Astrocyte of the spinal cord (primary cell): Measurements from ENCODE around the gene ZC3H4.
A peak's percentile ranks its signal among the peaks of the same experiment; 100 is the strongest.

Experiments
- DNase-seq: peaks from one replicate; pipeline ENCODE4 v3.0.0; 2011; ENCODE audit warnings: low read depth, low spot score
- H3K4me3 ChIP-seq: 2 replicates; pipeline ENCODE4 v1.5.1; 2011; ENCODE audit warnings: low read depth, mild to moderate bottlenecking, low read length, moderate library complexity
- in situ Hi-C: cut with HindIII; loops from 2 replicates; pipeline ENCODE4 v1.10.0; 2017; ENCODE audit warnings: low sequenced_read_pairs
- TF ChIP-seq, protein P1 (sequence below): IDR thresholded peaks from 2 replicates; pipeline ENCODE4 v1.5.1; 2012; ENCODE audit warnings: low read depth, mild to moderate bottlenecking, low read length, inconsistent platforms

ZC3H4 gene

DNA sequence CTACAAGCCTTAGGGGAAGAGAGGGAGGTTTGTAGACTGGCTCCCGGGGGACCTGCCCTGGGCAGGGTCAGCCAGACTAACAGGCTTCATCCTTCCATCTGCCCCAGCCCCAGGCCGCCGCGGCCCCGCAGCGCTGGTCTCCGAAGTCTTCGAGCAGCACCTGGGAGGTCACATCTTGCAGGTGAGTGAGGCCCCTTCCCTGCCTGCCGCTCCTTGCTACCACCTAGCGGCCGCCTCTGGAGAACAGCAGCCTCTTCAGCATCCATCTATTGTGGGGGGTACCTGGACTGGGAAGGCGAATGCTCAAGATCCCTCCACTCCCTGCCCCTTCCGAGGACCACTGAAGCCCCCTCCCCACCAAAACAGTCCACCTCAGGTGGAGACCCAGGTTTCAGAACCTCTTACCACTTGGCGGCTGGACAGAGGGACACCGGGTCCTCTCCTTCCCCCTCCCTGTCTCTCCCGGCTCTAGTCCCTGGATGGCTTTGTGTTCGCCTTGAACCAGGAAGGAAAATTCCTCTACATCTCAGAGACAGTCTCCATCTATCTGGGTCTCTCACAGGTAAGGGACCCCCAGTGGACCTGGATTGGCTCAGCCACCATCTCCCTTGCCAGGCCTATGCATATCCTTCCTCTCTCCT is 81.3 kb downstream of the ZC3H4 start:
- in situ Hi-C loops: no loop called here
- no peak overlapping the region for H3K4me3 ChIP-seq
- TF ChIP-seq, protein P1, sequence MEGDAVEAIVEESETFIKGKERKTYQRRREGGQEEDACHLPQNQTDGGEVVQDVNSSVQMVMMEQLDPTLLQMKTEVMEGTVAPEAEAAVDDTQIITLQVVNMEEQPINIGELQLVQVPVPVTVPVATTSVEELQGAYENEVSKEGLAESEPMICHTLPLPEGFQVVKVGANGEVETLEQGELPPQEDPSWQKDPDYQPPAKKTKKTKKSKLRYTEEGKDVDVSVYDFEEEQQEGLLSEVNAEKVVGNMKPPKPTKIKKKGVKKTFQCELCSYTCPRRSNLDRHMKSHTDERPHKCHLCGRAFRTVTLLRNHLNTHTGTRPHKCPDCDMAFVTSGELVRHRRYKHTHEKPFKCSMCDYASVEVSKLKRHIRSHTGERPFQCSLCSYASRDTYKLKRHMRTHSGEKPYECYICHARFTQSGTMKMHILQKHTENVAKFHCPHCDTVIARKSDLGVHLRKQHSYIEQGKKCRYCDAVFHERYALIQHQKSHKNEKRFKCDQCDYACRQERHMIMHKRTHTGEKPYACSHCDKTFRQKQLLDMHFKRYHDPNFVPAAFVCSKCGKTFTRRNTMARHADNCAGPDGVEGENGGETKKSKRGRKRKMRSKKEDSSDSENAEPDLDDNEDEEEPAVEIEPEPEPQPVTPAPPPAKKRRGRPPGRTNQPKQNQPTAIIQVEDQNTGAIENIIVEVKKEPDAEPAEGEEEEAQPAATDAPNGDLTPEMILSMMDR: peak; percentile 97
- no peak for DNase-seq

DNA sequence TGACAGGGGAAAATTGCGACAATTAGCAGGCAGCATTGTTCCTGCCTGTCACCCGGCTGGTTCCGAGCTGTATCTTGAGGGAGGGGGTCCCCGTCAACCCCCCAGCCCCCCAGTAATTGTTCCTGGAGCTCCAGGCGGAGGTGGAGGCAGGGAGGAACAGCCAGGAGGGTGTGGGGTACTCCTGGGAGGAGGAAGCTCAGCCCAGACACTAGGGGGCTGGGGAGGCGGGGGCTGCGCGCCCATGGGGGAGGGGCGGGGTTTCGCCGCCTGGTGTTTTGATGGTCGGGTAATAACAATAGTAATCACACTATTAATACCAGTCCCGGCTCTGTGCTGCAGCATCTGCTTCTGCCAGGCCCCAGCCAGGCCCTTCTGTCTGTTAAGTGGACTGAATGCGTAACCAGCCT is 85.4 kb downstream of the ZC3H4 start:
- no peak overlapping the region for H3K4me3 ChIP-seq
- TF ChIP-seq, protein P1: no peak
- in situ Hi-C loops: no loop called here

DNA sequence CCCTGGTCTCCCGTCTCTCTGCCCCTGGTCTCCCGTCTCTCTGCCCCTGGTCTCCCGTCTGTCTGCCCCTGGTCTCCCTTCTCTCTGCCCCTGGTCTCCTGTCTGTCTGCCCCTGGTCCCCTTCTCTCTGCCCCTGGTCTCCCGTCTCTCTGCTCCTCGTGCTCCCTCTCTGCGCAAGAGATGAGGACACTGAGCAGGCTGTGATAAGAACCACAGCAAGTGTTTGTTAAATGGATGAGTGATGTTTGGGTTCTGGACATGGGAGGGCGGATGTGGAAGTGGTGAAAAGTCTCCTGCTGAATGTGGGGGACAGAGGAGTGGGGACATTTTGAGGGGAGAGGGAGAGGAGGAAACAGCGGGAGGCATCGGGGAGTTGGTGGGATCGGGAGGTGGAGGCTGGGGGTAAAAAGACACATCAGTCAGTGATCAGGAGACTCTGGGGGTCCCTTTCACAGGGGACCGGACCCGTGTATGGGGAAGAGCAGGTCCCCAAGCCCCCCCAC is 85.9 kb downstream of the ZC3H4 start:
- TF ChIP-seq, protein P1: no peak
- H3K4me3 ChIP-seq: no peak overlapping the region
- DNase-seq: no peak
- in situ Hi-C loops: no loop called here

More for the DNA sequence above, 85.4 kb downstream of the ZC3H4 start:
- DNase-seq: no peak

DNA sequence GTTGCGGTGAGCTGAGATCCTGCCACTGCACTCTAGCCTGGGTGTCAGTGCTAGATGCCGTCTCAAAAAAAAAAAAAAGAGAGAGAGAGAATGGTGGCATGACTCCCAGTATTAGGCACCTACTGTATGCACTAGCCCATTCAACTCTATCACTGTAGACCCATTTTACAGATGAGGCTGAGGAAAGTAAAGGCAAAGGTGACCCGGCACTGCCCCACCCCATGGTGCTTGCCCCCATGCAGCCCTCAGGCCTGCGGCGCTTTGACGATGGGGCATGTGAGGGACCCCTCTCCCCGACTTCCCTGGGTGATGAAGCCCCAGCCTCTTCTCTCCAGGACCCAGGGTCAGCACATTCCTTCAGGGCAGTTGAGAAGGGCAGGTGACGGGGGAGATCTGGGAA is 86.7 kb downstream of the ZC3H4 start:
- DNase-seq: no peak
- TF ChIP-seq, protein P1: no peak
- in situ Hi-C loops: no loop called here
- H3K4me3 ChIP-seq: no peak overlapping the region

DNA sequence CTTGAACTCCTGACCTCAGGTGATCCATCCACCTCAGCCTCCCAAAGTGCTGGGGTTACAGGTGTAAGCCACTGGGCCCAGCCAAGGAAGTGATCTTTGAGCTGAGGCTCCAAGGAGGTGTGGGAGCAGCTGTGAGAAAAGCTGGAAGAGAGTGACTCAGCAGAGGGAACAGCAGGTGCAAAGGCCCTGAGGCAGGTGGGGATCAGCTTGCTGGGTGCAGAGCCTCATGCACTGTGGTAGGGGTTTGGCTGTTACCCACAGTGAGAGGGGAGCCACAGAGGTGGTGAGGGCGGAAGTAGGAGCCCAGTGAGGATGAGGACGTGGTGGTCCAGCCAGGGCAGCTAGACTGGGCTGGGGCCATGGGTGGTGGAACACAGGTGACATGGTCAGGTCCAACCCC is 87.4 kb downstream of the ZC3H4 start:
- no peak for DNase-seq
- TF ChIP-seq, protein P1: no peak
- no peak overlapping the region for H3K4me3 ChIP-seq
- in situ Hi-C loops: no loop called here

DNA sequence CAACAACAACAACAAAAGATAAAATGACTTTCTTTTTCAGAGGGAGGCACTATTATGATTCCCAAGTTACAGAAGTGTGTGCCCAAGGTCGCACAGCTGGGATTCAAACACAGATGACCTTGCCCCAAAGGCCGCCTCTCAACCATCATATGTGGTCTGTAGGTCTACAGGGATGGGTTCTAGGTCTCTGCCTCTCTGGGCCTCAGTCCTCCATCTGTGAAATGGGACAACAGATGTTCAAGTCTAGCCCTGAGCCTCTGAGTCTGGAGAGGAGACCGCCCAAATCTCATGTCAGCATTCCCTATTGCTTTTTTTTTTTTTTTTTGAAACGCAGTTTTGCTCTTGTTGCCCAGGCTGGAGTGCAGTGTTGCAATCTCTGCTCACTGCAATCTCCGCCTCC is 89.1 kb downstream of the ZC3H4 start:
- no peak overlapping the region for H3K4me3 ChIP-seq
- in situ Hi-C loops: no loop called here
- no peak for DNase-seq
- TF ChIP-seq, protein P1: no peak
